Calu3 (cell line): ENCODE data around the gene PLXNA1. TPM values are rescaled to one million over a fixed set of nuclear protein-coding genes. Genes with fewer than 3 reads are reported as not detected.

Experiments used
- BruUV-seq: library from RNA; stranded (reverse); fragments of 400-500 nt; replicated peaks from 2 replicates; lab custom pipeline; 2021; lab: Mats Ljungman, UMichigan
- CTCF ChIA-PET: fragments of 300-600 bp; sonication (Branson Sonifier 250); formaldehyde crosslinking; loops from one replicate; lab custom pipeline; 2022; ENCODE audit warnings: antibody characterized with exemption; lab: Charles Lee
- DNase-seq: peaks from one replicate; pipeline ENCODE4 v3.0.0; 2022
- H3K27ac Mint-ChIP-seq: one replicate; pipeline ENCODE4 v1.8.0; 2022; ENCODE audit warnings: mixed read lengths; ENCODE audit not compliant: unreplicated experiment
- H3K27me3 Mint-ChIP-seq: one replicate; pipeline ENCODE4 v1.8.0; 2022; ENCODE audit warnings: mixed read lengths; ENCODE audit not compliant: unreplicated experiment
- H3K36me3 Mint-ChIP-seq: one replicate; pipeline ENCODE4 v1.8.0; 2022; ENCODE audit warnings: mild to moderate bottlenecking, moderate library complexity, mixed read lengths; ENCODE audit not compliant: insufficient read depth, unreplicated experiment
- H3K4me1 Mint-ChIP-seq: one replicate; pipeline ENCODE4 v1.8.0; 2022; ENCODE audit warnings: mild to moderate bottlenecking, low read depth, mixed read lengths; ENCODE audit not compliant: unreplicated experiment
- H3K4me3 Mint-ChIP-seq: one replicate; pipeline ENCODE4 v1.8.0; 2022; ENCODE audit warnings: mild to moderate bottlenecking, low read depth, moderate library complexity, mixed read lengths; ENCODE audit not compliant: unreplicated experiment
- H3K9me3 Mint-ChIP-seq: one replicate; pipeline ENCODE4 v1.8.0; 2022; ENCODE audit warnings: low read depth, mixed read lengths; ENCODE audit not compliant: unreplicated experiment
- intact Hi-C: fragments of 100-400 bp; cut with micrococcal nuclease; formaldehyde crosslinking; loops from one replicate; pipeline ENCODE4 v1.10.0; 2022; ENCODE audit not compliant: unreplicated experiment
- total RNA-seq: library from RNA; stranded (reverse); gene quantifications from 2 replicates; pipeline ENCODE4 v1.2.3, GENCODE V29; 2022
- TF ChIP-seq, protein P1 (sequence below): fragments of 200-600 bp; IDR thresholded peaks from one replicate; pipeline ENCODE4 v1.8.0; 2022; ENCODE audit warnings: antibody characterized with exemption; ENCODE audit not compliant: unreplicated experiment

The PLXNA1 gene
- total RNA-seq, 1 experiment from 2014 or later = 84.3 TPM

DNA sequence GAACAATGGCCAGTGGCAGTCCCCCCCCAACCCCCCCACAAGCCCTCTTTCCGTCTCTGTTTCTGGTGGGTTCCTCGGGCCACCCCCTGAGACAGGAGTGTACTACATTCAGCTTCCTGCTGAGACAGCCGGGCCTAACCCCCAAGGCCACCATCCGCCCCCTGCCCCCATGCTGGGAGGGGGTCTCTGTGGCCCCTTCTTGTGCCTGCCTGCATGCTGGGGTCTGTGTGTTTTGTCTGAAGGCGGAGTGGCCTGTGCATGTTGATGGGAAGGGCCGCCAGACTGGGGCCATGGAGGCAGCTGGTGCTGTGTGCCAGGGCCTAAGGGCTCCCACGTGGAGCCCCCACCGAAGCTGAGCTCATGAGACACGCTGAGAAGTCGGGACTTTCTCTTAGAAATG is 26.6 kb downstream of the PLXNA1 start:
- H3K9me3 Mint-ChIP-seq = no peaks in the 10 kb centered on the region
- peaks cover 35% of the 10 kb centered on the region for H3K36me3 Mint-ChIP-seq
- no TSS peak for BruUV-seq
- intact Hi-C loops = no loop called here
- H3K27me3 Mint-ChIP-seq = no peaks in the 10 kb centered on the region
- no peaks in the 10 kb centered on the region for H3K4me1 Mint-ChIP-seq
- no peak overlapping the region for H3K4me3 Mint-ChIP-seq
- DNase-seq = no peak
- CTCF ChIA-PET = no interaction called here
- TF ChIP-seq, protein P1, sequence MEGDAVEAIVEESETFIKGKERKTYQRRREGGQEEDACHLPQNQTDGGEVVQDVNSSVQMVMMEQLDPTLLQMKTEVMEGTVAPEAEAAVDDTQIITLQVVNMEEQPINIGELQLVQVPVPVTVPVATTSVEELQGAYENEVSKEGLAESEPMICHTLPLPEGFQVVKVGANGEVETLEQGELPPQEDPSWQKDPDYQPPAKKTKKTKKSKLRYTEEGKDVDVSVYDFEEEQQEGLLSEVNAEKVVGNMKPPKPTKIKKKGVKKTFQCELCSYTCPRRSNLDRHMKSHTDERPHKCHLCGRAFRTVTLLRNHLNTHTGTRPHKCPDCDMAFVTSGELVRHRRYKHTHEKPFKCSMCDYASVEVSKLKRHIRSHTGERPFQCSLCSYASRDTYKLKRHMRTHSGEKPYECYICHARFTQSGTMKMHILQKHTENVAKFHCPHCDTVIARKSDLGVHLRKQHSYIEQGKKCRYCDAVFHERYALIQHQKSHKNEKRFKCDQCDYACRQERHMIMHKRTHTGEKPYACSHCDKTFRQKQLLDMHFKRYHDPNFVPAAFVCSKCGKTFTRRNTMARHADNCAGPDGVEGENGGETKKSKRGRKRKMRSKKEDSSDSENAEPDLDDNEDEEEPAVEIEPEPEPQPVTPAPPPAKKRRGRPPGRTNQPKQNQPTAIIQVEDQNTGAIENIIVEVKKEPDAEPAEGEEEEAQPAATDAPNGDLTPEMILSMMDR = no peak
- H3K27ac Mint-ChIP-seq = no peak overlapping the region

- BruUV-seq = no TSS peak
- TF ChIP-seq, protein P1 = no peak
- no peaks in the 10 kb centered on the region for H3K27me3 Mint-ChIP-seq
- no peak overlapping the region for H3K27ac Mint-ChIP-seq
- no peak overlapping the region for H3K4me3 Mint-ChIP-seq
- no peaks in the 10 kb centered on the region for H3K9me3 Mint-ChIP-seq
- CTCF ChIA-PET = no interaction called here
- no peak for DNase-seq
- intact Hi-C loops = no loop called here
- no peaks in the 10 kb centered on the region for H3K4me1 Mint-ChIP-seq
- peaks cover 48% of the 10 kb centered on the region for H3K36me3 Mint-ChIP-seq
Observed at GRCh38 chr3:127011270-127011992, 28.5 kb downstream of the PLXNA1 start.

DNA sequence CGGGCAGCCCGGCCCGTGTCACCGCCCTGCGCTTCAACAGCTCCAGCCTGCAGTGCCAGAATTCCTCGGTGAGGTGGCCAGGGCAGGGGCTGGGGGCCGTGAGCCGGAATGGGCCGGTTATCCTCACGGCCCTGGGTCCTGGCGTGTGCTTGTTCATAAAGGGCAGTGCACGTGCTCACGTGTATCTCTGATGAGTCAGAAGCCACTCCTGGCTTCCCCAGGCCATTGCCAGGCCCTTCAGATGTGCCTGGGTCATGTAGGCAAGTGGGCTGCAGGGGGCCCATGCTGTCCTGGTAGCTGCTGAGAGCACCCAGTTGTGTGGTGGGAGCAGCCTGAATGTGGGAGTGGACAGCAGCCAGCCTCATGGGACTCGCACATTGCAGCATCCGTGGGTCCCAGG is 29.2 kb downstream of the PLXNA1 start:
- Mint-ChIP-seq H3K27ac (no peak overlapping the region), H3K4me1 (no peaks in the 10 kb centered on the region), H3K4me3 (no peak overlapping the region), H3K36me3 (peaks cover 44% of the 10 kb centered on the region), H3K9me3 (no peaks in the 10 kb centered on the region), H3K27me3 (no peaks in the 10 kb centered on the region)
- no peak for DNase-seq
- TF ChIP-seq, protein P1 = no peak
- no TSS peak for BruUV-seq
- intact Hi-C loops = no loop called here
- CTCF ChIA-PET = interaction anchor here (1.1 kb wide), 1 partner anchor 16 kb away, joined by 3 read pairs; no protein-coding TSS in a partner anchor

GRCh38 chr3:127013181-127013580 is 30.3 kb downstream of the PLXNA1 start:
- no peak overlapping the region for H3K4me3 Mint-ChIP-seq
- no peak overlapping the region for H3K27ac Mint-ChIP-seq
- intact Hi-C loops = no loop called here
- TF ChIP-seq, protein P1 = no peak
- no peak for DNase-seq
- H3K36me3 Mint-ChIP-seq = peaks cover 52% of the 10 kb centered on the region
- no peaks in the 10 kb centered on the region for H3K9me3 Mint-ChIP-seq
- no peaks in the 10 kb centered on the region for H3K27me3 Mint-ChIP-seq
- BruUV-seq = no TSS peak
- CTCF ChIA-PET = interaction anchor here (1.1 kb wide), 1 partner anchor 17 kb away, joined by 3 read pairs; no protein-coding TSS in a partner anchor
- H3K4me1 Mint-ChIP-seq = no peaks in the 10 kb centered on the region
